ENCODE data around the gene GTPBP3. TPM values are rescaled to one million over a fixed set of nuclear protein-coding genes. Genes with fewer than 3 reads are reported as not detected.

The GTPBP3 gene
- total and polyA plus RNA-seq, 8 donors, result 11.2 to 93.9 (median 20.3) TPM

GRCh38 chr19:17391371-17392151 lies 54.2 kb downstream of the GTPBP3 start:
- intact Hi-C loops (cut with DNase I; ENCODE audit: low total_unique reads), result no loop called here
- WGBS, 5 donors, result 11 to 17% (median 12%) methylated on average over 25 to 26 of the region's 26 CpGs
- DNase-seq, result no peak
- Histone ChIP-seq H3K27me3 (peaks cover 0 to 51% (median 7%) of the 10 kb centered on the region in 3 donors), H3K27ac (peak overlapping the region in 1 of 5 donors; percentile 27), H3K4me3 (peak overlapping the region; percentile 43 to 57 (median 47)), H3K36me3 (no peaks in the 10 kb centered on the region), H3K4me1 (peaks cover 22 to 40% (median 32%) of the 10 kb centered on the region in 4 donors), H3K9me3 (peaks cover 0 to 6% (median 2%) of the 10 kb centered on the region in 4 donors)
- TF ChIP-seq, protein P1, sequence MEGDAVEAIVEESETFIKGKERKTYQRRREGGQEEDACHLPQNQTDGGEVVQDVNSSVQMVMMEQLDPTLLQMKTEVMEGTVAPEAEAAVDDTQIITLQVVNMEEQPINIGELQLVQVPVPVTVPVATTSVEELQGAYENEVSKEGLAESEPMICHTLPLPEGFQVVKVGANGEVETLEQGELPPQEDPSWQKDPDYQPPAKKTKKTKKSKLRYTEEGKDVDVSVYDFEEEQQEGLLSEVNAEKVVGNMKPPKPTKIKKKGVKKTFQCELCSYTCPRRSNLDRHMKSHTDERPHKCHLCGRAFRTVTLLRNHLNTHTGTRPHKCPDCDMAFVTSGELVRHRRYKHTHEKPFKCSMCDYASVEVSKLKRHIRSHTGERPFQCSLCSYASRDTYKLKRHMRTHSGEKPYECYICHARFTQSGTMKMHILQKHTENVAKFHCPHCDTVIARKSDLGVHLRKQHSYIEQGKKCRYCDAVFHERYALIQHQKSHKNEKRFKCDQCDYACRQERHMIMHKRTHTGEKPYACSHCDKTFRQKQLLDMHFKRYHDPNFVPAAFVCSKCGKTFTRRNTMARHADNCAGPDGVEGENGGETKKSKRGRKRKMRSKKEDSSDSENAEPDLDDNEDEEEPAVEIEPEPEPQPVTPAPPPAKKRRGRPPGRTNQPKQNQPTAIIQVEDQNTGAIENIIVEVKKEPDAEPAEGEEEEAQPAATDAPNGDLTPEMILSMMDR (IDR thresholded peaks at IDR 0.05), result peak in 1 of 7 experiments; percentile 4
- no peak for TF ChIP-seq POLR2A (IDR thresholded peaks at IDR 0.05)

Other genes with a start within 250 kb of the GTPBP3 start
- gene USE1, start 122.2 kb upstream of the GTPBP3 start, total RNA-seq, result 100 to 1,000 TPM in 1 of 5 donors, 10 to 100 TPM in 3, not detected in 1; 16.2 to 113 (median 22.1) TPM
- 10 to 100 TPM; 55.3 to 68.6 (median 64.9) TPM for gene USE1, start 122.2 kb upstream of the GTPBP3 start, polyA plus RNA-seq
- gene OCEL1, start 111.3 kb upstream of the GTPBP3 start, total RNA-seq, result 10 to 100 TPM in 1 of 5 donors, 1 to 10 TPM in 4; 4.7 to 13.0 (median 8.3) TPM
- gene OCEL1, start 111.3 kb upstream of the GTPBP3 start, polyA plus RNA-seq, result 10 to 100 TPM; 25.9 to 43.2 (median 39.7) TPM
- 100 to 1,000 TPM in 1 of 5 donors, 10 to 100 TPM in 4; 35.3 to 641 (median 47.3) TPM for gene NR2F6, start 91.6 kb upstream of the GTPBP3 start, total RNA-seq
- 10 to 100 TPM; 34.4 to 57.9 (median 45.0) TPM for gene NR2F6, start 91.6 kb upstream of the GTPBP3 start, polyA plus RNA-seq
- gene USHBP1, start 72.8 kb upstream of the GTPBP3 start, total RNA-seq, result 1 to 10 TPM in 3 of 5 donors, not detected in 2; 3.3 to 7.7 (median 4.5) TPM
- gene USHBP1, start 72.8 kb upstream of the GTPBP3 start, polyA plus RNA-seq, result 1 to 10 TPM; 2.1 to 4.1 (median 3.5) TPM
- gene BABAM1, start 70.1 kb upstream of the GTPBP3 start, total RNA-seq, result 100 to 1,000 TPM in 2 of 5 donors, 10 to 100 TPM in 3; 26.2 to 146 (median 59.7) TPM
- gene BABAM1, start 70.1 kb upstream of the GTPBP3 start, polyA plus RNA-seq, result 10 to 100 TPM; 66.3 to 87.1 (median 79.9) TPM
- under 1 TPM in 1 of 5 donors, not detected in 4; 0.18 TPM for gene ANKLE1, start 55.7 kb upstream of the GTPBP3 start, total RNA-seq
- gene ANKLE1, start 55.7 kb upstream of the GTPBP3 start, polyA plus RNA-seq, result under 1 TPM in 1 of 3 donors, not detected in 2; 0.63 TPM
- gene ABHD8, start 34.1 kb upstream of the GTPBP3 start, total RNA-seq, result 10 to 100 TPM in 3 of 5 donors, 1 to 10 TPM in 2; 4.9 to 28.1 (median 15.2) TPM
- gene ABHD8, start 34.1 kb upstream of the GTPBP3 start, polyA plus RNA-seq, result 10 to 100 TPM in 1 of 3 donors, 1 to 10 TPM in 2; 8.0 to 12.0 (median 9.8) TPM
- 100 to 1,000 TPM in 3 of 5 donors, 10 to 100 TPM in 1, 1 to 10 TPM in 1; 6.6 to 167 (median 142) TPM for gene MRPL34, start 31.7 kb upstream of the GTPBP3 start, total RNA-seq
- 100 to 1,000 TPM; 161 to 200 (median 192) TPM for gene MRPL34, start 31.7 kb upstream of the GTPBP3 start, polyA plus RNA-seq
- gene DDA1, start 28.0 kb upstream of the GTPBP3 start, total RNA-seq, result 10 to 100 TPM in 4 of 5 donors, 1 to 10 TPM in 1; 2.2 to 56.0 (median 21.4) TPM
- 10 to 100 TPM; 30.8 to 63.7 (median 48.1) TPM for gene DDA1, start 28.0 kb upstream of the GTPBP3 start, polyA plus RNA-seq
- 10 to 100 TPM in 4 of 5 donors, 1 to 10 TPM in 1; 2.9 to 37.9 (median 23.0) TPM for gene ANO8, start 2.7 kb upstream of the GTPBP3 start, total RNA-seq
- 1 to 10 TPM; 1.1 to 5.1 (median 3.6) TPM for gene ANO8, start 2.7 kb upstream of the GTPBP3 start, polyA plus RNA-seq
- 10 to 100 TPM in 4 of 5 donors, 1 to 10 TPM in 1; 5.8 to 62.2 (median 25.0) TPM for gene PLVAP, start 39.8 kb downstream of the GTPBP3 start, total RNA-seq
- gene PLVAP, start 39.8 kb downstream of the GTPBP3 start, polyA plus RNA-seq, result 10 to 100 TPM; 34.5 to 95.1 (median 48.6) TPM
- not detected for gene CCDC194, start 56.6 kb downstream of the GTPBP3 start, total RNA-seq
- not detected for gene CCDC194, start 56.6 kb downstream of the GTPBP3 start, polyA plus RNA-seq
- 100 to 1,000 TPM in 2 of 5 donors, 10 to 100 TPM in 2, 1 to 10 TPM in 1; 6.4 to 182 (median 38.4) TPM for gene BST2, start 68.1 kb downstream of the GTPBP3 start, total RNA-seq
- 10 to 100 TPM; 34.4 to 68.0 (median 59.1) TPM for gene BST2, start 68.1 kb downstream of the GTPBP3 start, polyA plus RNA-seq
- gene MVB12A, start 82.5 kb downstream of the GTPBP3 start, total RNA-seq, result 10 to 100 TPM in 4 of 5 donors, 1 to 10 TPM in 1; 9.9 to 76.3 (median 44.0) TPM
- 10 to 100 TPM; 63.7 to 67.0 (median 66.0) TPM for gene MVB12A, start 82.5 kb downstream of the GTPBP3 start, polyA plus RNA-seq
- gene TMEM221, start 111.1 kb downstream of the GTPBP3 start, total RNA-seq, result not detected
- under 1 TPM in 1 of 3 donors, not detected in 2; 0.20 TPM for gene TMEM221, start 111.1 kb downstream of the GTPBP3 start, polyA plus RNA-seq
- under 1 TPM in 1 of 5 donors, not detected in 4; 0.92 TPM for gene NXNL1, start 123.4 kb downstream of the GTPBP3 start, total RNA-seq
- gene NXNL1, start 123.4 kb downstream of the GTPBP3 start, polyA plus RNA-seq, result not detected
- gene SLC27A1, start 133.0 kb downstream of the GTPBP3 start, total RNA-seq, result 100 to 1,000 TPM in 1 of 5 donors, 10 to 100 TPM in 3, 1 to 10 TPM in 1; 5.5 to 116 (median 43.8) TPM
- gene SLC27A1, start 133.0 kb downstream of the GTPBP3 start, polyA plus RNA-seq, result 10 to 100 TPM in 1 of 3 donors, 1 to 10 TPM in 2; 4.0 to 12.7 (median 9.0) TPM
- 100 to 1,000 TPM in 1 of 5 donors, 10 to 100 TPM in 3, 1 to 10 TPM in 1; 2.9 to 258 (median 32.9) TPM for gene PGLS, start 174.1 kb downstream of the GTPBP3 start, total RNA-seq
- gene PGLS, start 174.1 kb downstream of the GTPBP3 start, polyA plus RNA-seq, result 100 to 1,000 TPM in 2 of 3 donors, 10 to 100 TPM in 1; 85.0 to 120 (median 114) TPM
- gene COLGALT1, start 218.1 kb downstream of the GTPBP3 start, total RNA-seq, result 100 to 1,000 TPM in 1 of 5 donors, 10 to 100 TPM in 4; 29.6 to 273 (median 43.6) TPM
- 10 to 100 TPM; 15.1 to 36.3 (median 18.0) TPM for gene COLGALT1, start 218.1 kb downstream of the GTPBP3 start, polyA plus RNA-seq